Measurements from ENCODE around the gene DNAH17. TPM values are rescaled to one million over a fixed set of nuclear protein-coding genes. Genes with fewer than 3 reads are reported as not detected.
A peak's percentile ranks its signal among the peaks of the same experiment; 100 is the strongest.

DNAH17 gene
- total and polyA plus RNA-seq, 2 of the 13 experiments (the other 11 are each of a cell fraction or from before 2014, with no cell fraction given), result 0.86 to 1.6 TPM

DNA sequence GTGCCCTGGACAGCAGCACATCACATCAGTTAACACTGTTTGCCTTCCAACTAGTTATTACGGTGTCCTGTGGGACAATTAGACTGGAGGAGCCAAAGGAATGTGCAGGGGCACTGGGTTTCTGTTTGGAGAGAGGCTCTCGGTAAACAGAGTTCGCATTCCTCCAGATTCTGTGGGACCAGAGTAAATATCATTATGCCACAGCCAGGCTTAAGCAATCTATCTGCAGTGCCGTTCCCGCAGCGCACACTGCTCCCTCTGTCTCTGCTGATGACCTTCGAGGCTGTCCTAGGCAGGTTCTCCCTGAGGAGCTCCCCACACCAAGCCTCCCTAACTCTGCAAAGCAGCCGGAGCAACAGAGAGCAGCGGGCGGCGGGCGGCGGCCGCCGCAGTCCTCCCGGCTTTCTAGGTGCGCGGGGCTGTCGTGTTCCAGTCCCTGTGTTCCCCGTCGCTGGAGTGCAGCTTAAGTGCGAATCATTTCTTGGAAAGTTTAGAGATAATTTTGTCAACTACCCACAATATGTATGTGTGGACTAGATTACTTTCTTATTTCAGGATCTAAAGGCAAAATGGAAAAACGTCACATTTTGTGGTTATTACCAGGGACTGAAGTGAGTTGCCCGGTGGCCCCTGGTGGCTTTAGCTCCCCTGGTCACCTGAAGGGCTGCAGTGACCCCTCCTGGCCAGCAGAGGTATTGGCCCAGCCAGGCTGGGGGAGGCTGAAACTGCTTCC is 155.5 kb downstream of the DNAH17 start (continued):
- peak; percentile 77; the same call in 1 of the 2 replicates for TF ChIP-seq ZNF766 (CRISPR knock-in tag; IDR thresholded peaks at IDR 0.05; ENCODE audit: borderline replicate concordance)
- TF ChIP-seq ZNF280D (CRISPR knock-in tag; IDR thresholded peaks at IDR 0.05), result peak; percentile 76; the same call in 1 of the 2 replicates
- peak; percentile 86 for TF ChIP-seq ZNF784 (CRISPR knock-in tag; IDR thresholded peaks at IDR 0.05; ENCODE audit: borderline replicate concordance)
- TF ChIP-seq ZNF792 (CRISPR knock-in tag; IDR thresholded peaks at IDR 0.05), result peak; percentile 89
- TF ChIP-seq ZNF790 (CRISPR knock-in tag; IDR thresholded peaks at IDR 0.05; ENCODE audit: borderline replicate concordance), result peak; percentile 65; the same call in 1 of the 2 replicates
- TF ChIP-seq NR3C1 (CRISPR knock-in tag; IDR thresholded peaks at IDR 0.05), result no peak
- TF ChIP-seq NR2F1 (CRISPR knock-in tag; IDR thresholded peaks at IDR 0.05), result peak; percentile 81 to 82; a peak in 3 of 4 replicates
- peak; percentile 85 for TF ChIP-seq KLF6 (CRISPR knock-in tag; IDR thresholded peaks at IDR 0.05)
- TF ChIP-seq SOX5 (CRISPR knock-in tag; IDR thresholded peaks at IDR 0.05; ENCODE audit: borderline replicate concordance), result peak; percentile 98
- TF ChIP-seq AKAP8 (CRISPR knock-in tag; IDR thresholded peaks at IDR 0.05), result peak; percentile 94
- TF ChIP-seq, protein P1, sequence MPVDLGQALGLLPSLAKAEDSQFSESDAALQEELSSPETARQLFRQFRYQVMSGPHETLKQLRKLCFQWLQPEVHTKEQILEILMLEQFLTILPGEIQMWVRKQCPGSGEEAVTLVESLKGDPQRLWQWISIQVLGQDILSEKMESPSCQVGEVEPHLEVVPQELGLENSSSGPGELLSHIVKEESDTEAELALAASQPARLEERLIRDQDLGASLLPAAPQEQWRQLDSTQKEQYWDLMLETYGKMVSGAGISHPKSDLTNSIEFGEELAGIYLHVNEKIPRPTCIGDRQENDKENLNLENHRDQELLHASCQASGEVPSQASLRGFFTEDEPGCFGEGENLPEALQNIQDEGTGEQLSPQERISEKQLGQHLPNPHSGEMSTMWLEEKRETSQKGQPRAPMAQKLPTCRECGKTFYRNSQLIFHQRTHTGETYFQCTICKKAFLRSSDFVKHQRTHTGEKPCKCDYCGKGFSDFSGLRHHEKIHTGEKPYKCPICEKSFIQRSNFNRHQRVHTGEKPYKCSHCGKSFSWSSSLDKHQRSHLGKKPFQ (CRISPR knock-in tag; IDR thresholded peaks at IDR 0.05; ENCODE audit: insufficient replicate concordance), result no peak
- TF ChIP-seq JARID2 (CRISPR knock-in tag; IDR thresholded peaks at IDR 0.05; ENCODE audit: insufficient replicate concordance), result peak; percentile 77
- no peak for TF ChIP-seq SATB2 (CRISPR knock-in tag; IDR thresholded peaks at IDR 0.05)
- no peak; the same call in 1 of the 2 replicates for TF ChIP-seq THYN1 (CRISPR knock-in tag; IDR thresholded peaks at IDR 0.05; ENCODE audit: borderline replicate concordance, low read depth)
- peak; percentile 61 to 78 for TF ChIP-seq HMGXB4 (CRISPR knock-in tag; IDR thresholded peaks at IDR 0.05; ENCODE audit: borderline replicate concordance in 1 of 2, low read depth in 1 of 2)
- TF ChIP-seq ERF (CRISPR knock-in tag; IDR thresholded peaks at IDR 0.05), result peak; percentile 87
- TF ChIP-seq RCOR2 (CRISPR knock-in tag; IDR thresholded peaks at IDR 0.05), result peak; percentile 99
- no peak for TF ChIP-seq ZNF468 (CRISPR knock-in tag; IDR thresholded peaks at IDR 0.05)

Data from HepG2 (cell line).